Measurements from ENCODE around the gene ANAPC4.

ANAPC4 gene

DNA sequence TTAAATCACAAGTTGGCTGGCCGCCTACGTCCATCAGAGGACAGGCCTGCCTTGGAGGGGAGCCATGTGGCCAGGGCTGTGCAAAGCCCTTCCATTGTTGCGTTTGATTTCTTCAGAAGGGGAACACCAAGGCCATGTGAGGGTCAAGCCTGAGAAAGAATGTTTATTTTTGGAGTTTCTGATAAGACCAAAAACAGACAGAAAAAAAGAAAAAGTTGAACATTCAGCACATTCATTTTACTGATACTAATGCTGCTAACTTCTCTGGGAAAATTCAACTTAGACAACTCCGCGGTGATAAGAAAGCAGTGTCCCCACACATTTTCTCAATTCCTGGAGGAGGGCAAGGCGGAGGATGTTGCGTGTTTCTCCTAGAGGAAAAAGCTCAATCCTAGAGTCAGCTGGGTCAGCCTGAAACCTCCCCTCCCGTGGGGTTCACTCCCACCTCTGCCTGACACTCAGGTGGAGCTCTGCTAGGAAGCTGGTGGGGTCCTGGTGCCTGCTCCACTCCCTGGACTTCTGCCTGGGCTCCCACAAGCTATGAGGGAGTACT lies 63.5 kb downstream of the ANAPC4 start:
- DNase-seq = no peak

GRCh38 chr4:25441519-25442117 lies 64.6 kb downstream of the ANAPC4 start:
- DNase-seq = peak; percentile 75 to 87

DNA sequence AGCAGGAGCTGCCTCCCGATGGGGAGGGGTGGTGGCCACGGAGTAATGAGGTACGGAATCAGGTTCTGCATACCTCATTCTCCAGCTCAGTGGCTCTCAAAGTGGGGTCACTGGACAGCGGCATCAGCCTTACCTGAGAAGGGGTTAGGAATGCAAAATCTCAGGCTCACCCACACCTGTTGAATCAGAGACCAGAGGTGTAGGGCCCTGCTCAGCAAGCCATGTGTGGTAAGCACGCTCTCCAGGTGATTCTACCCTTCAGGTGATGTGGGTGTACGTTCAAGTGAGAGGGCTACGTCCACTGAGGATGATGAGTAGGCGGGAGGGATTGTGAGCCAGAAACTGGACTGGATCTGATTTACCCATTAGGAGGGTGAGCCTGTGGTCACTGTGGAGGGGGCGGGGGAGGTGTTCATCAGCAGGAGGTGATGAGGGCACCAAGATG lies 65.8 kb downstream of the ANAPC4 start:
- DNase-seq = no peak

DNA sequence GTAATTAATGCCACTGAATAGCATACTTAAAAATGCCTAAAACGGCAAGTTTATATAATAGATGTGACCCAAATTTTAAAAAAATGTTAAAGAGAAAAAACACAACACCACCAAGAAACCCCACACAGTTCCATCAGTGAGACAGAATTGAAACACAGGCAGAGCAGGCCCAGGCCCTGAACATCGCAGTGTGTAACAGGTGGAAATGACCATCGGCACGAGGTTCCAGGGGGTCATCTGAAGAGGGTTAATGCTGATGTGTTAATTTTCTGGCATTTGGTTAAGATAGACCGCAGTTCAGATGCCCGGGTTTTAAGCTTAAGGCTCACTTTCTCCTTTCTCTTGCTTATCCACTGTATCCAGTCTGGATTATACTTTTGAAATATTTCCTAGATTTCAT lies 66.8 kb downstream of the ANAPC4 start:
- no peak for DNase-seq

GRCh38 chr4:25446611-25447010 lies 69.5 kb downstream of the ANAPC4 start:
- no peak for DNase-seq

DNA sequence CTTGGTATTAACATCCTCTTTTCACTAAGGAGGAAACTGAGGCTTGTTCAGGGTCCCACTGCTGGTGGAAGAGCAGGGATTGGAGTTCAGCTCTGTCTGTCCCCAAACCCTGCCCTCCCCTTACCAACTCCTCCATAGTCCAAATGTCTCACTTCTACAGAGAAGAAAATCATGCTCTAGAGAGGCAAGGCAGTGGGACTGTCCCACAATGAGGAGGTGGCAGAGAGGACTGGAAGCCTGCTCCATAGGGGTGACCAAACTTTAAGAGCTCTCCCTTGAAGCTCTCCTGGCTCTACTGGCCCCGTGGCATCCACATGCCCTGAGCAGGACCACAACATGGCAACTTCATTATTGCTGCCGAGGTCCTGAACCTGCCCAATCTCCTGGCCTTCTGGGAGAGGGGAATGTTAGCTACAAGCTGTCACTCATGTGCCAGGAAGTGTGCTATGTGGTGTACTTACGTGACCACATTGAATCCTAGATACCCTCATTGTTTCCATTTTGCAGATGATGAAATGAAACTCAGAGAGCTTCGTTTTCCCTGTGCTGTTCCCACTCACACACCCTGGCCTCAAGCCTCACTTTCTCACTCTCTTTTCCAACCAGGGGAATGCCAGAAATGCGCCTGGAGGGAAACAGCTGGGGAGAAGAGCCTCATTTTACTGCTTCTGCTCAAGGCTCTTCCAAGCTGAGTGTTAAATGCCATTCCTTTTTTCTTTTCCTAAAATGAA lies 71.5 kb downstream of the ANAPC4 start:
- no peak for DNase-seq

GRCh38 chr4:25449270-25449669 lies 72.2 kb downstream of the ANAPC4 start:
- no peak for DNase-seq

GRCh38 chr4:25449688-25450087 lies 72.6 kb downstream of the ANAPC4 start:
- no peak for DNase-seq

- no peak for DNase-seq
These were observed 73.4 kb downstream of the ANAPC4 start for GRCh38 chr4:25450491-25450901.

GRCh38 chr4:25451676-25452075 lies 74.6 kb downstream of the ANAPC4 start:
- no peak for DNase-seq

DNA sequence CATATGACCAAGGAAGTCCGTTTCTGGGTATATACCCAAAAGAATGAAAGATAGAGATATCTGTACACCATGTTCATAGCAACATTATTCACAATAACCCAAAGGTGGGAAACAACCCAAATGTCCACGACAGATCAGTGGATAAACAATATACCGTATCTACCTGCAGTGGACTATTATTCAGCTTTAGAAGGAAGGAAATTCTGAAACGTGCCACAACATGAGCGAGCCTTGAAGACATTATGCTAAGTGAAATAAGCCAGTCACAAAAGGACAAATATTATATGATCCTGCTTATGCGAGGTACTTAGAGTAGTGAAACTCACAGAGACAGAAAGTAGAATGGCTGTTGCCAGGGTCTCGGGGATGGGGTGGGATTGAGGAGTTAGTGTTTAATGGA lies 75.0 kb downstream of the ANAPC4 start:
- no peak for DNase-seq

GRCh38 chr4:25454476-25454875 lies 77.4 kb downstream of the ANAPC4 start:
- DNase-seq = no peak

GRCh38 chr4:25457053-25457715 lies 80.1 kb downstream of the ANAPC4 start:
- DNase-seq = peak; percentile 45 to 80

DNA sequence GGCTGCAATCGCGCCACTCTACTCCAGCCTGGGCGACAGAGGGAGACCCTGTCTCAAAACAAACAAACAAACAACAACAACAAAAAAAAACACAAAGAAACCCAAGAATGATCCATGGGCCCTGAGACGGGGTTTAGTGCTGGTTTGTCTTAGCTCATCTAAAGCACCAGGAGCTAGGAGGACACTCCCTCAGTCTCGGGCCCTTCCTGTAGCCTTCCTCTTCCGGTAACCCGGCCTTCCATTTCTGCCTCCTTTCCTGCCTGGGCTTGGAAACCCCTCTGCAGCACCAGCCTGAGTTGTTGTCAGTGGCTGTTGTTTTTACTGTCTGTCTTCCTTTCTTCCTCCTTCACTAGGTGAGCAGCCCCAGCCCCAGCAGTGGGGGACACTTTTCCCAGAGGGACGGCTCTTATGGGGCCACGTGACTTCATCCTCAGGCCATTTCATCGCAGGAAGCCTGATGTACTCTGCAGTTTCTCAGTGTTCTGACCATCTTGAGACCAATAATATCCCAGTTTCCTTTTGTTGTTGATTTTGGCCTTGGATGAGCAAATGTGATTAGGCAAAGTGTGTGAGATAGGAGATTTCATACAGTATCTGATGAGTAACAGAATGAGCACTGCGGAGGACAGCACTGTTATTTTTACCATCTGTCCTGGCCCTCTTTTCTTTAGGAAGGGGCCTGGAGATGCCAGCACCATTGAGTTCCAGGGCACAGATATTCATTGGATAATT lies 90.1 kb downstream of the ANAPC4 start:
- no peak for DNase-seq

GRCh38 chr4:25467843-25468242 lies 90.8 kb downstream of the ANAPC4 start:
- DNase-seq = no peak
